ENCODE results near the gene IPO9. TPM values are rescaled to one million over a fixed set of nuclear protein-coding genes. Genes with fewer than 3 reads are reported as not detected.

The IPO9 gene
- polyA plus RNA-seq, 1 donor (not counting 4 experiments of a cell fraction or from before 2014, with no cell fraction given): 38.9 TPM

DNA sequence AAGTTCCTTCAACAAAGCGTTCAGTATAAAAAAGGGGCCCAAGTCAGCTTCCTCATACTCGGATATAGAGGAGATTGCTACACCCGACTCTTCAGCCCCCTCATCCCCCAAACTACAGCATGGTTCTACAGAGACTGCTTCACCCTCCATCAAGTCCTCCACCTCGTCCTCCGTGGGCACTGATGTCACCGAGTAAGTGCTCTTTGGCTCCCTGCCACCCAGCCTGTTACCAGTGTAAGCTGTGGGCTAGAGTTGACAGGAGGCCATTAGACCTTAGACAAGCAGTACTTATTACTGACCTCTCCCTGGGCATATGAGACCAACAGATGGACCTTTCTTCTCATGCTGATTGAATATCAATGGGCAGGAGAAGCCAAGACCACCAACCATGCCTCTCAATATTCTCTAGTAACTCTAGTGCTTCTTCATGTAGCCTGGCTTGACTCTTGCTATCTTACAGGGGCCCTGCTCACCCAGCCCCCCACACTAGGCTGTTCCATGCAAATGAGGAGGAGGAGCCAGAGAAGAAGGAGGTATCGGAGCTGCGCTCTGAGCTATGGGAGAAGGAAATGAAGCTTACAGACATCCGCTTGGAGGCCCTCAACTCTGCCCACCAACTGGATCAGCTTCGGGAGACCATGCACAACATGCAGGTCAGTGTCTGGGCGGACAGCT is 20.9 kb upstream of the IPO9 start:
- FAIRE-seq (no peak), DNase-seq (ENCODE audit: low read depth, low spot score) (no peak)
- Histone ChIP-seq H3K9ac (ENCODE audit: control insufficient read depth, extremely low read depth, insufficient read depth, low read length) (no peak overlapping the region), H3K4me3 (ENCODE audit: control insufficient read depth in 2 of 3, extremely low read depth in 1 of 3, insufficient read depth in 2 of 3, low read depth in 1 of 3, low read length in 3 of 3) (no peak overlapping the region), H3K79me2 (ENCODE audit: control insufficient read depth, insufficient read depth, low read length) (no peaks in the 10 kb centered on the region), H4K20me1 (ENCODE audit: control insufficient read depth, extremely low read depth, insufficient read depth, low read length) (no peaks in the 10 kb centered on the region), H3K36me3 (ENCODE audit: control insufficient read depth in 2 of 2, extremely low read depth in 1 of 2, insufficient read depth in 2 of 2, low read length in 2 of 2) (peaks cover 54 to 71% of the 10 kb centered on the region in 2 experiments), H2AFZ (ENCODE audit: control insufficient read depth, low read length) (no peak overlapping the region), H3K9me3 (ENCODE audit: control insufficient read depth, low read depth, low read length) (no peaks in the 10 kb centered on the region), H3K27me3 (ENCODE audit: control insufficient read depth, extremely low read depth, insufficient read depth, low read length) (no peaks in the 10 kb centered on the region), H3K9me1 (ENCODE audit: control insufficient read depth, extremely low read depth, insufficient read depth, low read length) (peaks cover 3% of the 10 kb centered on the region), H3K4me2 (ENCODE audit: control insufficient read depth, extremely low read depth, insufficient read depth, low read depth, low read length) (no peak overlapping the region), H3K4me1 (ENCODE audit: control insufficient read depth, extremely low read depth, insufficient read depth, low read length) (no peaks in the 10 kb centered on the region), H3K27ac (ENCODE audit: control insufficient read depth, insufficient read depth, low read length) (no peak overlapping the region)
- TF ChIP-seq EZH2 (IDR thresholded peaks at IDR 0.05; ENCODE audit: low read length) (no peak), CTCF (optimal IDR thresholded peaks at IDR 0.05 in 1 of 3, IDR thresholded peaks at IDR 0.05 in 1 of 3, conservative IDR thresholded peaks at IDR 0.05 in 1 of 3; ENCODE audit: extremely low read depth in 1 of 3, insufficient read depth in 2 of 3, low read length in 3 of 3) (no peak)
- dilution Hi-C loops (cut with MboI; ENCODE audit: extremely low pct_ligation_motif_present, low sequenced_read_pairs): no loop called here

DNA sequence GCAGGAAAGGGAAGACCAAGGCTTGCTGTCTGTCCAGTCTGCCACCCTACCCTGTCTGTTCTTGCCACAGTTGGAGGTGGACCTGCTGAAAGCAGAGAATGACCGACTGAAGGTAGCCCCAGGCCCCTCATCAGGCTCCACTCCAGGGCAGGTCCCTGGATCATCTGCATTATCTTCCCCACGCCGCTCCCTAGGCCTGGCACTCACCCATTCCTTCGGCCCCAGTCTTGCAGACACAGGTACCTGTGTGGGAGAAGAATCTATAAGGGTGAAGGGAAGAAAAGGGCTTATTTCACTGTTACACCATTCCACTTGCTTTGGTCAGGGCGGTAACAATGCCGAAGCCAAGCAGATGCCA is 20.3 kb upstream of the IPO9 start:
- H3K4me2 ChIP-seq (ENCODE audit: control insufficient read depth, extremely low read depth, insufficient read depth, low read depth, low read length): no peak overlapping the region
- TF ChIP-seq EZH2 (IDR thresholded peaks at IDR 0.05; ENCODE audit: low read length): no peak
- TF ChIP-seq CTCF (optimal IDR thresholded peaks at IDR 0.05 in 1 of 3, IDR thresholded peaks at IDR 0.05 in 1 of 3, conservative IDR thresholded peaks at IDR 0.05 in 1 of 3; ENCODE audit: extremely low read depth in 1 of 3, insufficient read depth in 2 of 3, low read length in 3 of 3): no peak
- dilution Hi-C loops (cut with MboI; ENCODE audit: extremely low pct_ligation_motif_present, low sequenced_read_pairs): no loop called here
- no peak overlapping the region for H3K4me3 ChIP-seq (ENCODE audit: control insufficient read depth in 2 of 3, extremely low read depth in 1 of 3, insufficient read depth in 2 of 3, low read depth in 1 of 3, low read length in 3 of 3)
- H2AFZ ChIP-seq (ENCODE audit: control insufficient read depth, low read length): no peak overlapping the region
- H3K27ac ChIP-seq (ENCODE audit: control insufficient read depth, insufficient read depth, low read length): no peak overlapping the region
- no peaks in the 10 kb centered on the region for H3K9me3 ChIP-seq (ENCODE audit: control insufficient read depth, low read depth, low read length)
- H3K4me1 ChIP-seq (ENCODE audit: control insufficient read depth, extremely low read depth, insufficient read depth, low read length): no peaks in the 10 kb centered on the region
- H4K20me1 ChIP-seq (ENCODE audit: control insufficient read depth, extremely low read depth, insufficient read depth, low read length): no peaks in the 10 kb centered on the region
- no peak overlapping the region for H3K9ac ChIP-seq (ENCODE audit: control insufficient read depth, extremely low read depth, insufficient read depth, low read length)
- H3K79me2 ChIP-seq (ENCODE audit: control insufficient read depth, insufficient read depth, low read length): no peaks in the 10 kb centered on the region
- no peak for DNase-seq (ENCODE audit: low read depth, low spot score)
- FAIRE-seq: no peak
- peaks cover 51 to 70% of the 10 kb centered on the region in 2 experiments for H3K36me3 ChIP-seq (ENCODE audit: control insufficient read depth in 2 of 2, extremely low read depth in 1 of 2, insufficient read depth in 2 of 2, low read length in 2 of 2)
- H3K27me3 ChIP-seq (ENCODE audit: control insufficient read depth, extremely low read depth, insufficient read depth, low read length): no peaks in the 10 kb centered on the region
- peaks cover 3% of the 10 kb centered on the region for H3K9me1 ChIP-seq (ENCODE audit: control insufficient read depth, extremely low read depth, insufficient read depth, low read length)
